ENCODE data around the gene RPL7A. TPM values are rescaled to one million over a fixed set of nuclear protein-coding genes. Genes with fewer than 3 reads are reported as not detected.
"Not testable (repeated sequence)": the region's sequence is repeated elsewhere in the genome, so short reads cannot be mapped to it uniquely, and the experiment has no call there.

RPL7A gene
- polyA plus RNA-seq, 6 donors from 2014 or later, result 715 to 1,392 (median 1,075) TPM

GRCh38 chr9:133382507-133383141 lies 34.6 kb downstream of the RPL7A start:
- DNase-seq (no peak), ATAC-seq (ENCODE audit: low read depth in 2 of 2) (no peak)
- Mint-ChIP-seq H3K27me3 (no peaks in the 10 kb centered on the region), H3K4me1 (no peaks in the 10 kb centered on the region), H3K36me3 (no peaks in the 10 kb centered on the region), H3K4me3 (no peak overlapping the region), H3K27ac (no peak overlapping the region), H3K9me3 (no peaks in the 10 kb centered on the region)

- H3K4me1 Mint-ChIP-seq, result no peaks in the 10 kb centered on the region
- H3K27ac Mint-ChIP-seq, result no peak overlapping the region
- H3K4me3 Mint-ChIP-seq, result no peak overlapping the region
- H3K27me3 Mint-ChIP-seq, result no peaks in the 10 kb centered on the region
- no peaks in the 10 kb centered on the region for H3K36me3 Mint-ChIP-seq
- DNase-seq, result no peak
- H3K9me3 Mint-ChIP-seq, result no peaks in the 10 kb centered on the region
- ATAC-seq (ENCODE audit: low read depth in 2 of 2), result no peak
Observed at GRCh38 chr9:133383438-133383837, 35.4 kb downstream of the RPL7A start.

GRCh38 chr9:133384736-133385321 lies 36.8 kb downstream of the RPL7A start:
- peak overlapping the region in 1 of 6 donors; percentile 15 for H3K27ac Mint-ChIP-seq
- peaks cover 0 to under 1% (median 0%) of the 10 kb centered on the region in 7 donors for H3K9me3 Mint-ChIP-seq
- no peaks in the 10 kb centered on the region for H3K36me3 Mint-ChIP-seq
- H3K4me1 Mint-ChIP-seq, result no peaks in the 10 kb centered on the region
- no peak overlapping the region for H3K4me3 Mint-ChIP-seq
- ATAC-seq (ENCODE audit: low read depth in 2 of 2), result no peak
- DNase-seq, result no peak
- peaks cover 0 to 5% (median 4%) of the 10 kb centered on the region in 3 donors for H3K27me3 Mint-ChIP-seq

- Mint-ChIP-seq H3K36me3 (no peaks in the 10 kb centered on the region), H3K4me3 (no peak overlapping the region), H3K27ac (no peak overlapping the region), H3K27me3 (peaks cover 0 to 12% (median 11%) of the 10 kb centered on the region in 3 donors), H3K9me3 (peaks cover 0 to 1% (median 0%) of the 10 kb centered on the region in 7 donors), H3K4me1 (no peaks in the 10 kb centered on the region)
- DNase-seq (no peak), ATAC-seq (ENCODE audit: low read depth in 2 of 2) (no peak)
Observed at GRCh38 chr9:133385452-133385851, 37.4 kb downstream of the RPL7A start.

- ATAC-seq (ENCODE audit: low read depth in 2 of 2), result no peak
- H3K36me3 Mint-ChIP-seq, result no peaks in the 10 kb centered on the region
Observed at GRCh38 chr9:133386338-133386737, 38.3 kb downstream of the RPL7A start.

GRCh38 chr9:133387680-133388079 lies 39.7 kb downstream of the RPL7A start:
- Mint-ChIP-seq H3K4me1 (no peaks in the 10 kb centered on the region), H3K36me3 (no peaks in the 10 kb centered on the region), H3K9me3 (peaks cover 0 to 2% (median 0%) of the 10 kb centered on the region in 7 donors), H3K27me3 (peaks cover 0 to 17% (median 15%) of the 10 kb centered on the region in 3 donors), H3K4me3 (peak overlapping the region in 1 of 8 donors; percentile 63), H3K27ac (no peak overlapping the region)
- DNase-seq (no peak), ATAC-seq (ENCODE audit: low read depth in 2 of 2) (no peak)

More at GRCh38 chr9:133386338-133386737, 38.3 kb downstream of the RPL7A start:
- DNase-seq, result no peak
- peak overlapping the region in 1 of 6 donors; percentile 50 for H3K27ac Mint-ChIP-seq
- no peaks in the 10 kb centered on the region for H3K4me1 Mint-ChIP-seq
- no peak overlapping the region for H3K4me3 Mint-ChIP-seq
- H3K9me3 Mint-ChIP-seq, result peaks cover 0 to 2% (median 0%) of the 10 kb centered on the region in 7 donors
- H3K27me3 Mint-ChIP-seq, result peaks cover 0 to 17% (median 15%) of the 10 kb centered on the region in 3 donors

GRCh38 chr9:133389025-133389557 lies 41.1 kb downstream of the RPL7A start:
- Mint-ChIP-seq H3K27ac (no peak overlapping the region), H3K4me1 (no peaks in the 10 kb centered on the region)
- ATAC-seq (ENCODE audit: low read depth in 2 of 2), result no peak

GRCh38 chr9:133389562-133389961 lies 41.5 kb downstream of the RPL7A start:
- ATAC-seq (ENCODE audit: low read depth in 2 of 2), result no peak
- H3K4me3 Mint-ChIP-seq, result peak overlapping the region in 1 of 8 donors; percentile 35
- H3K27ac Mint-ChIP-seq, result peak overlapping the region in 2 of 6 donors; percentile 42 to 44
- no peak for DNase-seq
- H3K9me3 Mint-ChIP-seq, result peaks cover 0 to 2% (median 0%) of the 10 kb centered on the region in 7 donors
- H3K27me3 Mint-ChIP-seq, result peaks cover 0 to 23% (median 22%) of the 10 kb centered on the region in 3 donors
- H3K4me1 Mint-ChIP-seq, result no peaks in the 10 kb centered on the region
- no peaks in the 10 kb centered on the region for H3K36me3 Mint-ChIP-seq

More at GRCh38 chr9:133389025-133389557, 41.1 kb downstream of the RPL7A start:
- Mint-ChIP-seq H3K27me3 (peaks cover 0 to 23% (median 18%) of the 10 kb centered on the region in 3 donors), H3K4me3 (no peak overlapping the region), H3K9me3 (peaks cover 0 to 2% (median 0%) of the 10 kb centered on the region in 7 donors), H3K36me3 (no peaks in the 10 kb centered on the region)
- DNase-seq, result no peak

- no peaks in the 10 kb centered on the region for H3K4me1 Mint-ChIP-seq
- no peak for DNase-seq
- H3K27me3 Mint-ChIP-seq, result peaks cover 0 to 33% (median 23%) of the 10 kb centered on the region in 3 donors
- H3K9me3 Mint-ChIP-seq, result peaks cover 0 to 3% (median 0%) of the 10 kb centered on the region in 7 donors
- no peak for ATAC-seq (ENCODE audit: low read depth in 2 of 2)
- H3K36me3 Mint-ChIP-seq, result no peaks in the 10 kb centered on the region
- H3K4me3 Mint-ChIP-seq, result no peak overlapping the region
- no peak overlapping the region for H3K27ac Mint-ChIP-seq
Observed at GRCh38 chr9:133390713-133391112, 42.7 kb downstream of the RPL7A start.

GRCh38 chr9:133391449-133391848 lies 43.4 kb downstream of the RPL7A start:
- not testable (repeated sequence) for H3K36me3 Mint-ChIP-seq; ATAC-seq (ENCODE audit: low read depth in 2 of 2); H3K9me3 Mint-ChIP-seq; H3K27ac Mint-ChIP-seq; H3K4me3 Mint-ChIP-seq; DNase-seq; H3K4me1 Mint-ChIP-seq
- peaks cover 0 to 33% (median 23%) of the 10 kb centered on the region in 3 donors for H3K27me3 Mint-ChIP-seq

GRCh38 chr9:133392308-133392707 lies 44.3 kb downstream of the RPL7A start:
- DNase-seq; H3K9me3 Mint-ChIP-seq; H3K4me3 Mint-ChIP-seq; H3K36me3 Mint-ChIP-seq; ATAC-seq (ENCODE audit: low read depth in 2 of 2); H3K27ac Mint-ChIP-seq; H3K4me1 Mint-ChIP-seq: not testable (repeated sequence)
- H3K27me3 Mint-ChIP-seq, result peaks cover 0 to 33% (median 23%) of the 10 kb centered on the region in 3 donors

GRCh38 chr9:133393399-133393798 lies 45.4 kb downstream of the RPL7A start:
- Mint-ChIP-seq H3K27ac (no peak overlapping the region), H3K9me3 (peaks cover 0 to 3% (median 0%) of the 10 kb centered on the region in 7 donors)

GRCh38 chr9:133394687-133395271 lies 46.8 kb downstream of the RPL7A start:
- peaks cover 0 to 3% (median 0%) of the 10 kb centered on the region in 7 donors for H3K9me3 Mint-ChIP-seq
- H3K4me1 Mint-ChIP-seq, result no peaks in the 10 kb centered on the region
- DNase-seq (no peak), ATAC-seq (ENCODE audit: low read depth in 2 of 2) (no peak)
- no peak overlapping the region for H3K27ac Mint-ChIP-seq
- H3K36me3 Mint-ChIP-seq, result no peaks in the 10 kb centered on the region
- no peak overlapping the region for H3K4me3 Mint-ChIP-seq
- peaks cover 0 to 29% (median 19%) of the 10 kb centered on the region in 3 donors for H3K27me3 Mint-ChIP-seq

More at GRCh38 chr9:133393399-133393798, 45.4 kb downstream of the RPL7A start:
- no peak overlapping the region for H3K4me3 Mint-ChIP-seq
- peaks cover 0 to 33% (median 23%) of the 10 kb centered on the region in 3 donors for H3K27me3 Mint-ChIP-seq
- DNase-seq (no peak), ATAC-seq (ENCODE audit: low read depth in 2 of 2) (no peak)
- H3K36me3 Mint-ChIP-seq, result no peaks in the 10 kb centered on the region
- H3K4me1 Mint-ChIP-seq, result no peaks in the 10 kb centered on the region

Measured in naive B cell (primary cell).